ENCODE results near the gene WDR81. TPM values are rescaled to one million over a fixed set of nuclear protein-coding genes. Genes with fewer than 3 reads are reported as not detected.
A peak's percentile ranks its signal among the peaks of the same experiment; 100 is the strongest.
"Not testable (repeated sequence)": the region's sequence is repeated elsewhere in the genome, so short reads cannot be mapped to it uniquely, and the experiment has no call there.

The WDR81 gene
- total RNA-seq, 3 donors from 2014 or later, result 21.1 to 24.0 (median 21.5) TPM

DNA sequence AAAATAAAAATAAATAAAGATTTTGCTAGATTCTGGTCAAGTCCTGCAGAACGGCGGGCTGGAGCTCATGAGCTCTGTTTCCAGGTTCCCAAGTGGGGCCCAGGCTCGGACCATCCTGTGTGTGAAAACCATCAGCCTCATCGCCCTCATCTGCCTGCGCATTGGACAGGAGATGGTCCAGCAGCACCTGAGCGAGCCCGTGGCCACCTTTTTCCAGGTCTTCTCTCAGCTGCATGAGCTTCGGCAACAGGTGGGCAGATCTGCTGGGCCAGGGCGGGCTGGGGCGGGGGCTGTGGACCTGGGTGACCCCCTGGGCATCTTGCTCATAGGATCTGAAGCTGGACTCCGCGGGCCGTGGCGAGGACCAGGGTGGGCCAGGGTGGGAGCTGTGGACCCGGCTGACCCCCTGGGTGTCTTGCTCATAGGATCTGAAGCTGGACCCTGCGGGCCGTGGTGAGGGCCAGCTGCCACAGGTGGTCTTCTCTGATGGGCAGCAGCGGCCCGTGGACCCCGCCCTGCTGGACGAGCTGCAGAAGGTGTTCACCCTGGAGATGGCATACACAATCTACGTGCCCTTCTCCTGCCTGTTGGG lies 7.8 kb downstream of the WDR81 start:
- ATAC-seq (no peak), DNase-seq (no peak)
- H3K27me3 Mint-ChIP-seq (ENCODE audit: low read depth), result no peaks in the 10 kb centered on the region
- H3K4me3 Mint-ChIP-seq, result no peak overlapping the region
- peaks cover 22% of the 10 kb centered on the region for H3K4me1 Mint-ChIP-seq (ENCODE audit: low read depth)
- H3K9me3 Mint-ChIP-seq, result no peaks in the 10 kb centered on the region
- peaks cover 14% of the 10 kb centered on the region for H3K36me3 Mint-ChIP-seq (ENCODE audit: insufficient read depth)

- no peak for DNase-seq
- Mint-ChIP-seq H3K27me3 (ENCODE audit: low read depth) (no peaks in the 10 kb centered on the region), H3K4me3 (no peak overlapping the region), H3K36me3 (ENCODE audit: insufficient read depth) (peaks cover 17% of the 10 kb centered on the region), H3K4me1 (ENCODE audit: low read depth) (peaks cover 20% of the 10 kb centered on the region), H3K9me3 (no peaks in the 10 kb centered on the region)
- ATAC-seq, result no peak
Observed at GRCh38 chr17:1732833-1733321, 8.4 kb downstream of the WDR81 start.

DNA sequence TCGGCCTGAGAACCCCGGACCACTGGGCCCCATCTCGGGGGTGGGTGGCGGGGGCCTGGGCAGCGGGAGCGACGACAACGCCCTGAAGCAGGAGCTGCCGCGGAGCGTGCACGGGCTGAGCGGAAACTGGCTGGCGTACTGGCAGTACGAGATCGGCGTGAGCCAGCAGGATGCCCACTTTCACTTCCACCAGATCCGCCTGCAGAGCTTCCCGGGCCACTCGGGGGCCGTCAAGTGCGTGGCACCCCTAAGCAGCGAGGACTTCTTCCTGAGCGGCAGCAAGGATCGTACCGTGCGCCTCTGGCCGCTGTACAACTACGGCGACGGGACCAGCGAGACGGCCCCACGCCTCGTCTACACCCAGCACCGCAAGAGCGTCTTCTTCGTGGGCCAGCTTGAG lies 9.3 kb downstream of the WDR81 start:
- no peak overlapping the region for H3K4me3 Mint-ChIP-seq
- peaks cover 14% of the 10 kb centered on the region for H3K4me1 Mint-ChIP-seq (ENCODE audit: low read depth)
- DNase-seq (no peak), ATAC-seq (no peak)
- H3K9me3 Mint-ChIP-seq, result no peaks in the 10 kb centered on the region
- H3K36me3 Mint-ChIP-seq (ENCODE audit: insufficient read depth), result peaks cover 13% of the 10 kb centered on the region
- no peaks in the 10 kb centered on the region for H3K27me3 Mint-ChIP-seq (ENCODE audit: low read depth)

DNA sequence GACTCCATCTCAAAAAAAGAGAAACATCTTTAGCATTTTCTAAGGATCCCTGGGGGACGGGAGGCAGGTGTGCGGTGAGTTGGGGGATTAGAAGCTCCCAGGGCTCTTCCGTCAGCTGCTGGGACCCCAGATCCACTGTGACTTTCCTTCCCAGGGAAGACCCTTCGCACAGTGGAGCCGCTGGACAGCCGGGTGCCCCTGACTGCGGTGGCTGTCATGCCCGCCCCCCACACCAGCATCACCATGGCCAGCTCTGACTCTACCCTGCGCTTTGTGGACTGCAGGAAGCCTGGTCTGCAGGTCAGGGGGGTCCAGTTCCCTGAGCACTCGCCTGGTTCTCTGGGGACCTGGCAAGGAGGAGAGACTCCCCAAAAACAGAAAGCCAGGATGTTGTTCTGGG lies 10.9 kb downstream of the WDR81 start:
- no peak for DNase-seq
- H3K27me3 Mint-ChIP-seq (ENCODE audit: low read depth), result no peaks in the 10 kb centered on the region
- no peaks in the 10 kb centered on the region for H3K9me3 Mint-ChIP-seq
- ATAC-seq, result no peak
- H3K4me3 Mint-ChIP-seq, result no peak overlapping the region
- H3K4me1 Mint-ChIP-seq (ENCODE audit: low read depth), result peaks cover 7% of the 10 kb centered on the region
- peaks cover 7% of the 10 kb centered on the region for H3K36me3 Mint-ChIP-seq (ENCODE audit: insufficient read depth)

GRCh38 chr17:1735834-1736347 lies 11.4 kb downstream of the WDR81 start:
- peaks cover 7% of the 10 kb centered on the region for H3K36me3 Mint-ChIP-seq (ENCODE audit: insufficient read depth)
- DNase-seq (no peak), ATAC-seq (no peak)
- no peaks in the 10 kb centered on the region for H3K9me3 Mint-ChIP-seq
- H3K27me3 Mint-ChIP-seq (ENCODE audit: low read depth), result no peaks in the 10 kb centered on the region
- peaks cover 7% of the 10 kb centered on the region for H3K4me1 Mint-ChIP-seq (ENCODE audit: low read depth)
- no peak overlapping the region for H3K4me3 Mint-ChIP-seq

GRCh38 chr17:1736348-1737281 lies 12.1 kb downstream of the WDR81 start:
- no peak for DNase-seq
- peak; percentile 53 to 69 for ATAC-seq
- Mint-ChIP-seq H3K4me3 (no peak overlapping the region), H3K4me1 (ENCODE audit: low read depth) (peaks cover 7% of the 10 kb centered on the region), H3K9me3 (no peaks in the 10 kb centered on the region), H3K36me3 (ENCODE audit: insufficient read depth) (peaks cover 7% of the 10 kb centered on the region), H3K27me3 (ENCODE audit: low read depth) (no peaks in the 10 kb centered on the region)

GRCh38 chr17:1737531-1738291 lies 13.2 kb downstream of the WDR81 start:
- peaks cover 7% of the 10 kb centered on the region for H3K4me1 Mint-ChIP-seq (ENCODE audit: low read depth)
- ATAC-seq (no peak), DNase-seq (no peak)
- H3K27me3 Mint-ChIP-seq (ENCODE audit: low read depth), result no peaks in the 10 kb centered on the region
- no peak overlapping the region for H3K4me3 Mint-ChIP-seq
- no peaks in the 10 kb centered on the region for H3K9me3 Mint-ChIP-seq
- peaks cover 7% of the 10 kb centered on the region for H3K36me3 Mint-ChIP-seq (ENCODE audit: insufficient read depth)

DNA sequence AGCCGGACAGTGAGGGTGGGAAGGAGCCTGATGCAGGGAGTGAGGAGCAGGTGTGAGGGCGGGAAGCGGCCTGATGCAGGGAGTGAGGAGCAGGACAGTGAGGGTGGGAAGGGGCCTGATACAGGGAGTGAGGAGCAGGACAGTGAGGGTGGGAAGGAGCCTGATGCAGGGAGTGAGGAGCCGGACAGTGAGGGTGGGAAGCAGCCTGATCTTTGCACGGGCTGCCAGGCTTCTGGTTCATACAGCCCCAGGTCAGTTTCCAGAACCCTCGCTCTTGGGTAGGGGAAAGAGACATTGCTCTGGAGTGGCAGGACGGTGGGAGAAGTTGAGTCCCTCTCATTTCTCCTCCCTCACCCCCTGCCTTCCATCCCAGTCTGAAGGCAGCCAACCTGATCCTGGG lies 17.4 kb downstream of the WDR81 start:
- not testable (repeated sequence) for H3K9me3 Mint-ChIP-seq

GRCh38 chr17:1742371-1743087 lies 18.0 kb downstream of the WDR81 start, which contains the start of gene SERPINF2:
Gene SERPINF2 (plus strand): TSS chr17:1742871. CDS start chr17:1744996, 2,125 bp downstream.
- DNase-seq (no peak), ATAC-seq (no peak)
- no peak within 1 kb of the TSS for H3K4me3 Mint-ChIP-seq
- H3K9me3 Mint-ChIP-seq, result no peaks in the 10 kb centered on the region
- H3K27me3 Mint-ChIP-seq (ENCODE audit: low read depth), result no peaks in the 10 kb centered on the region
- H3K4me1 Mint-ChIP-seq (ENCODE audit: low read depth), result no peaks in the 10 kb centered on the region
- H3K36me3 Mint-ChIP-seq (ENCODE audit: insufficient read depth), result peaks cover 2% of the 10 kb centered on the region

More for the DNA sequence above, 17.4 kb downstream of the WDR81 start:
- not testable (repeated sequence) for H3K4me1 Mint-ChIP-seq (ENCODE audit: low read depth); ATAC-seq; H3K27me3 Mint-ChIP-seq (ENCODE audit: low read depth); H3K36me3 Mint-ChIP-seq (ENCODE audit: insufficient read depth); H3K4me3 Mint-ChIP-seq; DNase-seq

GRCh38 chr17:1743088-1743439 lies 18.6 kb downstream of the WDR81 start:
- Mint-ChIP-seq H3K4me3 (no peak overlapping the region), H3K36me3 (ENCODE audit: insufficient read depth) (no peaks in the 10 kb centered on the region), H3K27me3 (ENCODE audit: low read depth) (no peaks in the 10 kb centered on the region), H3K4me1 (ENCODE audit: low read depth) (no peaks in the 10 kb centered on the region), H3K9me3 (no peaks in the 10 kb centered on the region)
- DNase-seq (no peak), ATAC-seq (no peak)

GRCh38 chr17:1744551-1745512 lies 20.3 kb downstream of the WDR81 start:
- DNase-seq (no peak), ATAC-seq (no peak)
- no peaks in the 10 kb centered on the region for H3K36me3 Mint-ChIP-seq (ENCODE audit: insufficient read depth)
- no peaks in the 10 kb centered on the region for H3K27me3 Mint-ChIP-seq (ENCODE audit: low read depth)
- H3K4me3 Mint-ChIP-seq, result no peak overlapping the region
- no peaks in the 10 kb centered on the region for H3K9me3 Mint-ChIP-seq
- H3K4me1 Mint-ChIP-seq (ENCODE audit: low read depth), result no peaks in the 10 kb centered on the region

GRCh38 chr17:1745513-1746020 lies 21.1 kb downstream of the WDR81 start:
- Mint-ChIP-seq H3K36me3 (ENCODE audit: insufficient read depth) (no peaks in the 10 kb centered on the region), H3K4me1 (ENCODE audit: low read depth) (no peaks in the 10 kb centered on the region), H3K4me3 (no peak overlapping the region), H3K9me3 (no peaks in the 10 kb centered on the region), H3K27me3 (ENCODE audit: low read depth) (no peaks in the 10 kb centered on the region)
- ATAC-seq (no peak), DNase-seq (no peak)

All from activated T-cell treated with anti-CD3 and anti-CD28 coated beads, Interleukin-2, amount 50 U/mL, for 4 hours (primary cell).